GM12878 (cell line): ENCODE data around the gene NT5C3A. TPM values are rescaled to one million over a fixed set of nuclear protein-coding genes. Genes with fewer than 3 reads are reported as not detected.

Experiments used
- ATAC-seq: fragments of 200-7000 bp; cut with Tn5 transposase; 3 replicates; pipeline ENCODE4 v1.9.1; 2020; ENCODE audit warnings: mild to moderate bottlenecking, moderate library complexity
- BruUV-seq: library from RNA; stranded (reverse); fragments of 400-500 nt; replicated peaks from 2 replicates; lab custom pipeline; 2021; lab: Mats Ljungman, UMichigan
- CTCF ChIA-PET: fragments of 300-600 bp; sonication (Branson Sonifier 250); formaldehyde crosslinking; extraction: SDS; loops from one replicate; lab custom pipeline; 2021; ENCODE audit warnings: inconsistent platforms; lab: Yijun Ruan, JAX
- POLR2A ChIA-PET: fragments of 350-600 bp; formaldehyde crosslinking; extraction: SDS; loops from one replicate; lab custom pipeline; 2021; ENCODE audit warnings: inconsistent platforms; lab: Charles Lee
- RAD21 ChIA-PET: fragments of 300-600 bp; sonication (Branson Sonifier 250); formaldehyde crosslinking; loops from one replicate; lab custom pipeline; 2023; ENCODE audit warnings: antibody characterized with exemption; ENCODE audit not compliant: unreplicated experiment; lab: Charles Lee
- SMC1A ChIA-PET: fragments of 300-600 bp; sonication (Branson Sonifier 250); formaldehyde crosslinking; loops from one replicate; lab custom pipeline; 2023; ENCODE audit not compliant: unreplicated experiment, uncharacterized antibody; lab: Charles Lee
- DNase-seq: peaks from one replicate; pipeline ENCODE4 v3.0.0-alpha.2; 2011; ENCODE audit warnings: low read depth, low spot score
- FAIRE-seq: peaks from 3 replicates; lab custom pipeline; 2011; peaks lifted over from hg19 to GRCh38; lab: Jason Lieb, UNC
- H2AFZ ChIP-seq: 2 replicates; pipeline ENCODE4 v1.6.0; 2011; ENCODE audit warnings: low read depth, low read length, control low read depth; ENCODE audit not compliant: control insufficient read depth
- H3K27ac ChIP-seq: 2 replicates; pipeline ENCODE4 v1.5.1; 2011; ENCODE audit warnings: control low read depth; ENCODE audit not compliant: control insufficient read depth, insufficient read depth
- H3K27me3 ChIP-seq, 2 experiments: replicated peaks in 1 of 2; 2 replicates each; pipeline versions ENCODE4 v1.6.0 to v1.6.1; 2011; ENCODE audit warnings: low read length in 1 of 2; ENCODE audit not compliant: control insufficient read depth in 2 of 2, insufficient read depth in 2 of 2
- H3K36me3 ChIP-seq, 2 experiments: 2 replicates each; pipeline ENCODE4 v1.5.1; 2011; ENCODE audit warnings: low read length in 1 of 2; ENCODE audit not compliant: control insufficient read depth in 2 of 2, insufficient read depth in 2 of 2
- H3K4me1 ChIP-seq: 2 replicates; pipeline ENCODE4 v1.6.1; 2011; ENCODE audit warnings: mild to moderate bottlenecking, low read length, moderate library complexity, mixed read lengths; ENCODE audit not compliant: control insufficient read depth, insufficient read depth
- H3K4me2 ChIP-seq: 2 replicates; pipeline ENCODE4 v1.6.0; 2011; ENCODE audit warnings: control low read depth; ENCODE audit not compliant: control insufficient read depth, insufficient read depth
- H3K4me3 ChIP-seq: fragments of 200-600 bp; sonication (generic); 2 replicates; pipeline ENCODE4 v1.5.1; 2016
- H3K79me2 ChIP-seq: 2 replicates; pipeline ENCODE4 v1.6.0; 2011; ENCODE audit warnings: low read length; ENCODE audit not compliant: control insufficient read depth, insufficient read depth
- H3K9ac ChIP-seq: 2 replicates; pipeline ENCODE4 v1.8.0; 2011; ENCODE audit warnings: low read length, control low read depth, mixed read lengths; ENCODE audit not compliant: control insufficient read depth, insufficient read depth
- H3K9me3 ChIP-seq: replicated peaks from 3 replicates; pipeline ENCODE4 v1.5.1; 2011; ENCODE audit warnings: mild to moderate bottlenecking, low read length; ENCODE audit not compliant: control insufficient read depth, insufficient read depth
- H4K20me1 ChIP-seq: 2 replicates; pipeline ENCODE4 v1.6.0; 2011; ENCODE audit not compliant: control insufficient read depth, insufficient read depth
- ASH2L ChIP-seq: fragments of 300-600, 200-600 bp; sonication (generic); IDR thresholded peaks from 2 replicates; pipeline ENCODE4 v1.6.1; 2017; ENCODE audit warnings: low read depth, mild to moderate bottlenecking, borderline replicate concordance
- FOS ChIP-seq: IDR thresholded peaks from 3 replicates; pipeline ENCODE4 v1.6.1; 2011; ENCODE audit warnings: borderline replicate concordance; ENCODE audit not compliant: insufficient read length; ENCODE audit errors: extremely low read depth
- HDAC6 ChIP-seq: fragments of 200-600 bp; sonication (generic); IDR thresholded peaks from one replicate; pipeline ENCODE4 v1.8.0; 2017; ENCODE audit warnings: antibody characterized with exemption; ENCODE audit not compliant: unreplicated experiment
- LARP7 ChIP-seq: fragments of 450-650 bp; IDR thresholded peaks from 2 replicates; pipeline ENCODE4 v1.6.1; 2017; ENCODE audit warnings: mild to moderate bottlenecking
- POLR2AphosphoS5 ChIP-seq: IDR thresholded peaks from 2 replicates; pipeline ENCODE4 v1.6.1; 2011; ENCODE audit warnings: mild to moderate bottlenecking, low read length, inconsistent platforms
- SKIL ChIP-seq: fragments of 450-650 bp; IDR thresholded peaks from 2 replicates; pipeline ENCODE4 v1.6.1; 2017; ENCODE audit warnings: mild to moderate bottlenecking, low read depth, inconsistent platforms; ENCODE audit not compliant: poor library complexity, severe bottlenecking
- TCF7 ChIP-seq: IDR thresholded peaks from 2 replicates; pipeline ENCODE4 v1.6.1; 2014; ENCODE audit warnings: antibody characterized with exemption, borderline replicate concordance
- USF1 ChIP-seq: IDR thresholded peaks from 2 replicates; pipeline ENCODE4 v1.6.1; 2011; ENCODE audit warnings: borderline replicate concordance, low read depth, mild to moderate bottlenecking, moderate library complexity, mixed read lengths, low read length; ENCODE audit not compliant: insufficient read depth; ENCODE audit errors: extremely low read length
- USF2 ChIP-seq: IDR thresholded peaks from 2 replicates; pipeline ENCODE4 v1.6.1; 2011; ENCODE audit warnings: low read depth, low read length, improper control_type of control experiment, borderline replicate concordance
- WRNIP1 ChIP-seq: IDR thresholded peaks from 2 replicates; pipeline ENCODE4 v1.6.1; 2011; ENCODE audit warnings: low read depth, low read length, improper control_type of control experiment, borderline replicate concordance
- ZNF274 ChIP-seq: IDR thresholded peaks from one replicate; pipeline ENCODE4 v1.8.0; 2011; ENCODE audit not compliant: insufficient read length, insufficient read depth
- ZZZ3 ChIP-seq: IDR thresholded peaks from 2 replicates; pipeline ENCODE4 v1.6.1; 2011; ENCODE audit warnings: low read depth; ENCODE audit not compliant: control insufficient read depth, insufficient read length
- WGBS: methylation state at CpG from one replicate; pipeline ENCODE4 v1.1.6; 2016; ENCODE audit warnings: low lambda C conversion rate; ENCODE audit not compliant: insufficient replicate concordance, insufficient coverage; ENCODE audit errors: missing lambda C conversion rate; 5-methylcytosine and 5-hydroxymethylcytosine counted together
- in situ Hi-C: fragments of 300-500 bp; cut with MboI; formaldehyde crosslinking; loops from 9 replicates; pipeline ENCODE4 v1.14.3; 2018; ENCODE audit warnings: mixed read lengths
- intact Hi-C: fragments of 100-400 bp; cut with micrococcal nuclease; formaldehyde crosslinking; loops from one replicate; pipeline ENCODE4 v1.14.2; 2022; ENCODE audit not compliant: unreplicated experiment
- polyA plus RNA-seq, 11 experiments: library from polyadenylated mRNA; depleted of rRNA in 4 of 11; unstranded in 6 of 11; stranded (reverse) in 5 of 11; fragments of >200 nt; fragmentation: Nextera tagmentation in 4 of 11; fragmentation: Illumina TruSeq in 1 of 11; extraction: Ambion mirVana in 4 of 11; extraction: Trizol in 1 of 11; gene quantifications; 1 replicate in 1 of 11; 2 replicates in 10 of 11; pipeline versions ENCODE4 v1.2.1 to v1.2.3, GENCODE V29; 2011 to 2016; ENCODE audit warnings: inconsistent platforms in 2 of 11, missing spikeins in 2 of 11, low read depth in 1 of 11
- total RNA-seq, 4 experiments: library from RNA; depleted of rRNA in 3 of 4; stranded (reverse); fragments of >200 nt in 3 of 4; fragmentation: Illumina TruSeq in 1 of 4; extraction: Trizol in 1 of 4; gene quantifications; 2 replicates each; pipeline versions ENCODE4 v1.2.1 to v1.2.3, GENCODE V29; 2013 to 2021

Gene NT5C3A
- total and polyA plus RNA-seq, 10 of the 15 experiments (the other 5 are each of a cell fraction or from before 2014, with no cell fraction given), result 53.0 to 111 (median 71.4) TPM

GRCh38 chr7:33048704-33049103 is 13.9 kb downstream of the NT5C3A start:
- H3K9me3 ChIP-seq, result peaks cover 4% of the 10 kb centered on the region; the same call in 2 of the 3 replicates
- 100% methylated on average over 1 of the region's 1 CpG for WGBS
- H3K4me1 ChIP-seq, result peaks cover 21% of the 10 kb centered on the region; the same call in 1 of the 2 replicates
- TF ChIP-seq HDAC6 (no peak), POLR2AphosphoS5 (no peak), FOS (no peak)
- H3K36me3 ChIP-seq, result no peaks in the 10 kb centered on the region; a peak in 2 of 4 replicates
- RAD21 ChIA-PET, result interaction anchor here (1.2 to 2.7 kb wide), 3 partner anchors 8 to 60 kb away, joined by 3 to 12 read pairs (median 12); partner anchors contain the start of genes NT5C3A and RP9
- no peak overlapping the region for H3K9ac ChIP-seq
- CTCF ChIA-PET, result interaction anchor here (0.7 to 3.9 kb wide), 10 partner anchors 8 to 202 kb away, joined by 3 to 30 read pairs (median 8); no protein-coding TSS in a partner anchor
- intact Hi-C loops (no loop called here), in situ Hi-C loops (no loop called here)
- no peak overlapping the region for H2AFZ ChIP-seq
- POLR2A ChIA-PET, result interaction anchor here (0.8 to 0.9 kb wide), 2 partner anchors 12 kb away, joined by 3 read pairs; no protein-coding TSS in a partner anchor
- DNase-seq (no peak), FAIRE-seq (no peak), ATAC-seq (no peak)
- H3K4me3 ChIP-seq, result no peak overlapping the region
- SMC1A ChIA-PET, result interaction anchor here (1.0 to 2.6 kb wide), 8 partner anchors 8 to 201 kb away, joined by 3 to 22 read pairs (median 6); no protein-coding TSS in a partner anchor
- no peaks in the 10 kb centered on the region for H3K27me3 ChIP-seq
- H3K27ac ChIP-seq, result no peak overlapping the region
- no peaks in the 10 kb centered on the region for H4K20me1 ChIP-seq
- peaks cover 87% of the 10 kb centered on the region for H3K79me2 ChIP-seq
- BruUV-seq, result no TSS peak
- H3K4me2 ChIP-seq, result no peak overlapping the region

GRCh38 chr7:33048257-33048656 is 14.3 kb downstream of the NT5C3A start:
- Histone ChIP-seq H2AFZ (no peak overlapping the region), H3K36me3 (no peaks in the 10 kb centered on the region; a peak in 2 of 4 replicates), H4K20me1 (no peaks in the 10 kb centered on the region), H3K4me3 (no peak overlapping the region), H3K27me3 (no peaks in the 10 kb centered on the region), H3K9me3 (peaks cover 4% of the 10 kb centered on the region; the same call in 2 of the 3 replicates), H3K4me2 (no peak overlapping the region), H3K79me2 (peaks cover 87% of the 10 kb centered on the region), H3K4me1 (peaks cover 18% of the 10 kb centered on the region; the same call in 1 of the 2 replicates), H3K27ac (no peak overlapping the region), H3K9ac (no peak overlapping the region)
- DNase-seq (no peak), FAIRE-seq (no peak), ATAC-seq (no peak)
- ChIA-PET SMC1A (interaction anchor here (1.2 to 2.6 kb wide), 7 partner anchors 8 to 201 kb away, joined by 3 to 22 read pairs (median 7); no protein-coding TSS in a partner anchor), RAD21 (interaction anchor here (1.2 to 2.7 kb wide), 3 partner anchors 8 to 60 kb away, joined by 3 to 12 read pairs (median 12); partner anchors contain the start of genes NT5C3A and RP9), CTCF (interaction anchor here (0.7 to 3.9 kb wide), 8 partner anchors 8 to 202 kb away, joined by 3 to 30 read pairs (median 8); no protein-coding TSS in a partner anchor), POLR2A (interaction anchor here (0.8 to 0.9 kb wide), 2 partner anchors 11 to 12 kb away, joined by 3 read pairs; no protein-coding TSS in a partner anchor)
- in situ Hi-C loops, result no loop called here
- 97% methylated on average over 3 of the region's 3 CpGs for WGBS
- intact Hi-C loops, result no loop called here
- no TSS peak for BruUV-seq
- no peak for TF ChIP-seq ZNF274
- TF ChIP-seq SKIL, result no peak
- no peak for TF ChIP-seq ZZZ3
- no peak for TF ChIP-seq TCF7
- TF ChIP-seq WRNIP1, result no peak
- no peak for TF ChIP-seq ASH2L
- TF ChIP-seq USF2, result no peak
- no peak for TF ChIP-seq USF1
- TF ChIP-seq LARP7, result no peak
